MCF 10A (cell line): ENCODE measurements around the gene FOXO3. TPM values are rescaled to one million over a fixed set of nuclear protein-coding genes. Genes with fewer than 3 reads are reported as not detected.

ENCODE experiments used
- BruUV-seq: library from RNA; stranded (reverse); fragments of 400-500 nt; replicated peaks from 2 replicates; lab custom pipeline; 2021; lab: Mats Ljungman, UMichigan
- CTCF ChIA-PET: fragments of 300-600 bp; sonication (Branson Sonifier 250); formaldehyde crosslinking; extraction: SDS; loops from one replicate; lab custom pipeline; 2021; ENCODE audit warnings: antibody characterized with exemption, inconsistent platforms; lab: Yijun Ruan, JAX
- POLR2A ChIA-PET: fragments of 300-600, 350-650 bp; sonication (Branson Sonifier 250); formaldehyde crosslinking; extraction: SDS; loops from one replicate; lab custom pipeline; 2020; ENCODE audit warnings: antibody characterized with exemption, inconsistent platforms; lab: Yijun Ruan, JAX
- DNase-seq: peaks from one replicate; pipeline ENCODE4 v3.0.0-alpha.2; 2018; ENCODE audit not compliant: unreplicated experiment
- H3K27ac Mint-ChIP-seq: one replicate; pipeline ENCODE4 v1.8.0; 2022; ENCODE audit warnings: mild to moderate bottlenecking, low read depth, mixed read lengths; ENCODE audit not compliant: unreplicated experiment
- H3K27me3 Mint-ChIP-seq: one replicate; pipeline ENCODE4 v1.8.0; 2022; ENCODE audit warnings: mixed read lengths; ENCODE audit not compliant: insufficient read depth, unreplicated experiment
- H3K36me3 Mint-ChIP-seq: one replicate; pipeline ENCODE4 v1.8.0; 2022; ENCODE audit warnings: mild to moderate bottlenecking, moderate library complexity, mixed read lengths; ENCODE audit not compliant: insufficient read depth, unreplicated experiment
- H3K4me1 Mint-ChIP-seq: one replicate; pipeline ENCODE4 v1.8.0; 2022; ENCODE audit warnings: mixed read lengths; ENCODE audit not compliant: insufficient read depth, unreplicated experiment
- H3K4me3 Mint-ChIP-seq: one replicate; pipeline ENCODE4 v1.8.0; 2022; ENCODE audit warnings: mild to moderate bottlenecking, moderate library complexity, mixed read lengths; ENCODE audit not compliant: unreplicated experiment
- H3K9me3 Mint-ChIP-seq: one replicate; pipeline ENCODE4 v1.8.0; 2022; ENCODE audit warnings: mixed read lengths; ENCODE audit not compliant: unreplicated experiment
- CTCF ChIP-seq: fragments of 200-600 bp; IDR thresholded peaks from one replicate; pipeline ENCODE4 v1.8.0; 2022; ENCODE audit warnings: antibody characterized with exemption, mild to moderate bottlenecking; ENCODE audit not compliant: unreplicated experiment
- intact Hi-C: fragments of 100-400 bp; cut with micrococcal nuclease; formaldehyde crosslinking; loops from 2 replicates; pipeline ENCODE4 v1.14.1; 2022
- total RNA-seq: library from RNA; stranded (reverse); gene quantifications from 2 replicates; pipeline ENCODE4 v1.2.3, GENCODE V29; 2022

FOXO3 gene
- total RNA-seq, 1 experiment from 2014 or later: 53.0 TPM

GRCh38 chr6:108702106-108702851 is 141.6 kb downstream of the FOXO3 start:
- no peak for DNase-seq
- Mint-ChIP-seq H3K36me3 (peaks cover 25% of the 10 kb centered on the region), H3K4me1 (no peaks in the 10 kb centered on the region), H3K4me3 (no peak overlapping the region), H3K27ac (no peak overlapping the region), H3K27me3 (no peaks in the 10 kb centered on the region), H3K9me3 (peaks cover 11% of the 10 kb centered on the region)
- POLR2A ChIA-PET: interaction anchor here (0.7 to 1.2 kb wide), 2 partner anchors 13 to 104 kb away, joined by 4 read pairs; no protein-coding TSS in a partner anchor
- CTCF ChIA-PET: interaction anchor here (0.8 kb wide), 1 partner anchor 11 kb away, joined by 3 read pairs; no protein-coding TSS in a partner anchor
- BruUV-seq: no TSS peak
- TF ChIP-seq CTCF: no peak
- intact Hi-C loops: no loop called here

- intact Hi-C loops: no loop called here
- no peak overlapping the region for H3K4me3 Mint-ChIP-seq
Measured at GRCh38 chr6:108706649-108707048, 145.9 kb downstream of the FOXO3 start.

GRCh38 chr6:108707328-108707976 is 146.7 kb downstream of the FOXO3 start:
- BruUV-seq: no TSS peak

More at GRCh38 chr6:108706649-108707048, 145.9 kb downstream of the FOXO3 start:
- no peak for DNase-seq
- H3K27ac Mint-ChIP-seq: no peak overlapping the region
- H3K27me3 Mint-ChIP-seq: no peaks in the 10 kb centered on the region
- H3K4me1 Mint-ChIP-seq: no peaks in the 10 kb centered on the region
- H3K36me3 Mint-ChIP-seq: no peaks in the 10 kb centered on the region
- CTCF ChIA-PET: interaction anchor here (0.9 kb wide), 1 partner anchor 188 kb away, joined by 5 read pairs; no protein-coding TSS in a partner anchor
- POLR2A ChIA-PET: no interaction called here
- no TSS peak for BruUV-seq
- H3K9me3 Mint-ChIP-seq: peaks cover 4% of the 10 kb centered on the region
- no peak for TF ChIP-seq CTCF

More at GRCh38 chr6:108707328-108707976, 146.7 kb downstream of the FOXO3 start:
- TF ChIP-seq CTCF: no peak
- Mint-ChIP-seq H3K9me3 (no peaks in the 10 kb centered on the region), H3K4me1 (no peaks in the 10 kb centered on the region), H3K4me3 (no peak overlapping the region), H3K27ac (no peak overlapping the region), H3K36me3 (no peaks in the 10 kb centered on the region), H3K27me3 (no peaks in the 10 kb centered on the region)
- ChIA-PET POLR2A (no interaction called here), CTCF (no interaction called here)
- intact Hi-C loops: no loop called here
- no peak for DNase-seq
